Common myeloid progenitor, CD34-positive (primary cell): ENCODE data around the gene BRINP3.

Experiments
- CTCF ChIA-PET: fragments of 350-600 bp; sonication (Branson Sonifier 250); formaldehyde crosslinking; loops from one replicate; lab custom pipeline; 2021; ENCODE audit warnings: antibody characterized with exemption; lab: Charles Lee
- POLR2A ChIA-PET: fragments of 350-600 bp; sonication (Branson Sonifier 250); formaldehyde crosslinking; loops from one replicate; lab custom pipeline; 2021; ENCODE audit warnings: antibody characterized with exemption; lab: Charles Lee
- DNase-seq, 3 donors: peaks; one replicate each; pipeline versions ENCODE4 v3.0.0 to v3.0.0-alpha.2; 2013
- H3K27ac ChIP-seq, 2 experiments: 1 replicate in 1 of 2; 2 replicates in 1 of 2; pipeline ENCODE4 v1.7.0; 2013; ENCODE audit warnings: inconsistent platforms in 2 of 2, low read length in 2 of 2, mild to moderate bottlenecking in 2 of 2, low read depth in 1 of 2, moderate library complexity in 1 of 2; ENCODE audit not compliant: severe bottlenecking in 2 of 2, insufficient read depth in 1 of 2, poor library complexity in 1 of 2
- H3K27me3 ChIP-seq, 5 experiments: replicated peaks in 2 of 5; 1 replicate in 3 of 5; 2 replicates in 2 of 5; pipeline versions ENCODE4 v1.6.1 to v1.7.0; 2013; ENCODE audit warnings: low read length in 4 of 5, mild to moderate bottlenecking in 2 of 5, moderate library complexity in 2 of 5, inconsistent platforms in 1 of 5; ENCODE audit not compliant: insufficient read depth in 5 of 5, control insufficient read depth in 4 of 5
- H3K36me3 ChIP-seq, 4 experiments: 1 replicate in 2 of 4; 2 replicates in 2 of 4; pipeline versions ENCODE4 v1.6.1 to v1.7.0; 2013; ENCODE audit warnings: low read length in 3 of 4, control low read depth in 1 of 4, mild to moderate bottlenecking in 1 of 4; ENCODE audit not compliant: control insufficient read depth in 4 of 4, insufficient read depth in 4 of 4
- H3K4me1 ChIP-seq, 4 experiments: 1 replicate in 3 of 4; 2 replicates in 1 of 4; pipeline versions ENCODE4 v1.6.1 to v1.7.1; 2013; ENCODE audit warnings: low read length in 3 of 4, mild to moderate bottlenecking in 3 of 4, control low read depth in 1 of 4, inconsistent platforms in 1 of 4, moderate library complexity in 1 of 4; ENCODE audit not compliant: control insufficient read depth in 4 of 4, insufficient read depth in 4 of 4; ENCODE audit errors: control extremely low read depth in 1 of 4
- H3K4me3 ChIP-seq, 7 experiments: 1 replicate in 4 of 7; 2 replicates in 3 of 7; pipeline versions ENCODE4 v1.5.1 to v1.7.0; 2013; ENCODE audit warnings: mild to moderate bottlenecking in 7 of 7, low read length in 6 of 7, moderate library complexity in 6 of 7, inconsistent platforms in 2 of 7, low read depth in 2 of 7, control low read depth in 1 of 7; ENCODE audit not compliant: insufficient read depth in 4 of 7, control insufficient read depth in 1 of 7; ENCODE audit errors: extremely low read depth in 1 of 7
- H3K9me3 ChIP-seq, 5 experiments: 1 replicate in 4 of 5; 2 replicates in 1 of 5; pipeline versions ENCODE4 v1.6.1 to v1.7.1; 2013; ENCODE audit warnings: low read length in 4 of 5, mild to moderate bottlenecking in 2 of 5, inconsistent platforms in 1 of 5, low read depth in 1 of 5, moderate library complexity in 1 of 5; ENCODE audit not compliant: control insufficient read depth in 4 of 5, insufficient read depth in 2 of 5; ENCODE audit errors: control extremely low read depth in 1 of 5
- WGBS: methylation state at CpG from one replicate; pipeline ENCODE4 v1.1.5; 2013; ENCODE audit not compliant: insufficient coverage; 5-methylcytosine and 5-hydroxymethylcytosine counted together

Gene BRINP3

DNA sequence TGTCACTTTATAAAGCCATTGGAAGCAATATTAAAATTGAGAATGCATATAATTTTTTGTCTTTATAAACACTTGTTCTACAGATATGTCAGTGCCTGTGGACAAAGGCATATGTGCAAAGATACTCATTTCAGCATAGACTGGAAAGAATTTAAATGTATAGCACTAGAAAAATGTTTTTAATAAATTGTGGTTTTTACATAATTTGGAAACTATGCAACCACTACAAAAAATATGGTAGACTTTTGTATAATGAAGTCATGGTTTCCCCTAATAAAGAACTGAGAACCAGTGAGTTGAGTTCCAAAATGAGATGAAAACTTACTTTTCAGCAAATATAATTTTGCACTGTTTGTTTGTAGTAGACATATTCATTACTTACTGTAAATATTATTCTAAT lies 48.5 kb downstream of the BRINP3 start:
- Histone ChIP-seq H3K4me3 (no peak overlapping the region), H3K27ac (no peak overlapping the region)
- CTCF ChIA-PET = no interaction called here

GRCh38 chr1:190416239-190416638 lies 61.4 kb downstream of the BRINP3 start:
- Histone ChIP-seq H3K4me3 (no peak overlapping the region), H3K4me1 (no peaks in the 10 kb centered on the region), H3K27me3 (no peaks in the 10 kb centered on the region), H3K9me3 (no peaks in the 10 kb centered on the region), H3K27ac (no peak overlapping the region), H3K36me3 (no peaks in the 10 kb centered on the region)
- CTCF ChIA-PET = no interaction called here
- no peak for DNase-seq
- WGBS = no CpG with 5 or more reads among the region's 1 CpG
- POLR2A ChIA-PET = no interaction called here

More for the DNA sequence above, 48.5 kb downstream of the BRINP3 start:
- Histone ChIP-seq H3K4me1 (no peaks in the 10 kb centered on the region), H3K27me3 (no peaks in the 10 kb centered on the region), H3K36me3 (no peaks in the 10 kb centered on the region), H3K9me3 (no peaks in the 10 kb centered on the region)
- POLR2A ChIA-PET = no interaction called here
- no peak for DNase-seq

GRCh38 chr1:190413142-190413541 lies 64.5 kb downstream of the BRINP3 start:
- Histone ChIP-seq H3K36me3 (no peaks in the 10 kb centered on the region), H3K27ac (no peak overlapping the region), H3K27me3 (no peaks in the 10 kb centered on the region), H3K4me1 (no peaks in the 10 kb centered on the region), H3K4me3 (no peak overlapping the region), H3K9me3 (no peaks in the 10 kb centered on the region)
- no peak for DNase-seq
- ChIA-PET CTCF (no interaction called here), POLR2A (no interaction called here)
- WGBS = no CpG with 5 or more reads among the region's 3 CpGs

DNA sequence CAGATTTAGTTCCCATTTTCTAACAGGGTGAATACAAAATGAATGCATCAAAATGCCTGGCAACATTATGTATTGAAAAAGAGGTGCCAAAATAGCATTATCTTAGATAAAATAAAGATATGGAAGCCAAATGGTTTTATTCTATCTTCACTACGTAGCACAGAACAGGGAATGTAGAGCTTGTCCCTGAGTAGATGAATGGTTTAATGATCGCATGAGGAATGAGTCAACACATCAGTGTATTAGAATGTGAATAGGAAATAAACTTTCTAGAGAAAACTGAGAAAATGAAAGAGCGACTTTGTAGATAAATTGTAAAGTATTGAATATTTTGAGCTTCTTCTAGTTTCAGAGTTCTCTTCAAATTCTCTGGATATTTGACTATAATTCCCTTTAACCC lies 74.3 kb downstream of the BRINP3 start:
- no peak for DNase-seq
- Histone ChIP-seq H3K4me3 (no peak overlapping the region), H3K9me3 (no peaks in the 10 kb centered on the region), H3K4me1 (no peaks in the 10 kb centered on the region), H3K36me3 (no peaks in the 10 kb centered on the region), H3K27ac (no peak overlapping the region), H3K27me3 (no peaks in the 10 kb centered on the region)
- 100% methylated on average over 2 of the region's 3 CpGs for WGBS
- ChIA-PET POLR2A (no interaction called here), CTCF (no interaction called here)

DNA sequence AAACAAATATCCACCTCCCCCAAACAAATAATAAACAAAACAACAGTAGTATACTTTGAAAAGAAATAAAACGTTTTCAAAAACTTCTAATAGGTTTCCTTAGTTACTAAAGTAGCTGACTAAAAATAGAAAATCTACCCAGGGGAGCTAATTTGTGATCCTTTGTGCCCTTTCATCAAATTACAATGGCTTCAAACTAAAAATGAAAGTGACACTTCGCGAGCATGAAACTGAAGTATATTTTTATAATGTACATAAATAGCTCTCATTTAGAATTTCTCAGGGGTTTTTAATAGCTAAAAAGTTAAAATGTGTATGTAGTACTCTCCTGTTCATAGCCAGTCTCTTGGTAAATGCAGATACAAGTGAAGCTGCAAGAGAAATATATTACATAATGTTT lies 78.4 kb downstream of the BRINP3 start:
- Histone ChIP-seq H3K27ac (no peak overlapping the region), H3K4me1 (no peaks in the 10 kb centered on the region), H3K4me3 (no peak overlapping the region), H3K36me3 (no peaks in the 10 kb centered on the region), H3K9me3 (no peaks in the 10 kb centered on the region), H3K27me3 (no peaks in the 10 kb centered on the region)
- no CpG with 5 or more reads among the region's 3 CpGs for WGBS
- POLR2A ChIA-PET = no interaction called here
- CTCF ChIA-PET = no interaction called here
- no peak for DNase-seq

DNA sequence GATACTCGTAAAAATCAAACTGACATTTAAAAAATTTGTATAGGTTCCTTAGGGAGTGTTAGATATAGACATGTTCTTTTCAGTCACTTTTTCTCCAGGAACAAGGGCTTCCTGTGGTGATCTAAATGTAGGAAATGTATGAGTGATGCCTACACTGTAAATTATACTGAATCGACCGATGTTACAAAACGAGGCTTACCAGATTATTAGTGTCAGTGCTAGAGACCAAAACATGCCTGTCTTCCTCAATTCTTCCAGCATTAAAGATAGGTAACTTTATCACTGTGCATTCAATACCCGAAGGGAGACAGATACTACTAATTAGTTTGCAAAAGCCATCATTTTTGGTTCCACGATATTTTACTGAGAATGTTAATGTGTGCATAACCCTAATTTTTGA lies 86.1 kb downstream of the BRINP3 start:
- CTCF ChIA-PET = no interaction called here
- whole genome bisulfite sequencing = 40% methylated on average over 3 of the region's 6 CpGs

GRCh38 chr1:190377991-190378390 lies 99.7 kb downstream of the BRINP3 start:
- H3K36me3 ChIP-seq = no peaks in the 10 kb centered on the region
- DNase-seq = no peak
- 100% methylated on average over 1 of the region's 2 CpGs for WGBS
- no peak overlapping the region for H3K4me3 ChIP-seq
- no peaks in the 10 kb centered on the region for H3K4me1 ChIP-seq
- CTCF ChIA-PET = no interaction called here
- POLR2A ChIA-PET = no interaction called here
- no peaks in the 10 kb centered on the region for H3K27me3 ChIP-seq
- no peak overlapping the region for H3K27ac ChIP-seq
- H3K9me3 ChIP-seq = no peaks in the 10 kb centered on the region

More for the DNA sequence above, 86.1 kb downstream of the BRINP3 start:
- Histone ChIP-seq H3K27ac (no peak overlapping the region), H3K36me3 (no peaks in the 10 kb centered on the region), H3K27me3 (no peaks in the 10 kb centered on the region), H3K4me3 (no peak overlapping the region), H3K4me1 (no peaks in the 10 kb centered on the region), H3K9me3 (no peaks in the 10 kb centered on the region)
- POLR2A ChIA-PET = no interaction called here
- no peak for DNase-seq
